HG03354 (cell line): ENCODE results near the gene VAV2.
"Not testable (repeated sequence)": the region's sequence is repeated elsewhere in the genome, so short reads cannot be mapped to it uniquely, and the experiment has no call there.

Experiments used
- ATAC-seq: cut with Tn5 transposase; IDR thresholded peaks from one replicate; pipeline ENCODE4 v1.9.1; 2021; ENCODE audit warnings: mild to moderate bottlenecking; ENCODE audit not compliant: unreplicated experiment, poor library complexity, severe bottlenecking

VAV2 gene

GRCh38 chr9:133904346-133905090, 87.6 kb downstream of the VAV2 start:
- no peak for ATAC-seq

DNA sequence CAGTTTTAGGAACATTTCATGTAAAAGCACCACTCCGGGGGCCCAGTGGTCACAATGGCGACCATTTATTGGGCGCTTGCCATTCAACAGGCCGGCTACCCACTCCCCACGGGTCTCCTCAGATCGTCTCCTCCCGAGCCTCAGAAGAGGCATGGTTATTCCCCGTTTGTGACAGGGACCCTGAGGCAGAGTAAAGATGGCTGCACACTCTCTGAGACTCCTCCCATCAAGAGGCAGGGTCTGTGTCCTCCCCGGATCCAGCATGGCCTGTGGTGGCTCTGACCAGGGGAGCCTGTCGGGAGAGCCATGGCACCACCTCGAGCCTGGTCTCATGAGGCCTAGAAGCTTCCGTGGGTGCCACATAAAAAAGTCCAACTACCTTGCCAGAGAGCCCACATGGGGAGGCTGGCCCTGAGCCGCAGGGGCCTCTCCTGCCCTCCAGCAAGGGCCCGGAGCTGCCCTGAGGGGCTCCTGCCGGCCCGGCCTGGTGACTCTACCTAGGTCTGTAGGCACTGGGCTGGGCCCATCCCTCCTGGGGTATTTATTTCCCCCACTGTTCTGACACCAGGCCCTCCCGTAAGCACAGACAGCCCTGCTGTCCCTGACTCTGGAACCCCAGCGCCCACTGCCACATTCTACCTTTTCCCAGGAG, 90.8 kb downstream of the VAV2 start:
- no peak for ATAC-seq

DNA sequence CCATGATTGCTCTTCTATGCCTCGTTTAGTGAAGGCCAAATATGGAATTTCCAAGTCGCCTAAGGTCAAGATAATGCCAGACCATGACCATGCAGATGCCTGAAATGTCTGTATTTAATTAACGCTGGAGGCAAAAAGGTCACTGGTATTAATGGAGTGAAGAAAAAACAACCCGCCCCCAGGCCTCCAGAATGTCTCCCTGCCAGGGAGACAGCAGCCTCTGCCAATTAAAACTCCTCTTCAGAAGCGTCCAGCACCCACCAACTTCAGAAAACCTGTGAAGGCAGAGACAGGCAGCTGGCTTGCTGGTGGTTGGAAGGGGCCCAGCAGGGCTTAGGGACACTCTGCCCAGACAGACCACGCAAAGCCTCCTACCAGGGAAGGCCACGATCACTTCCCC, 94.4 kb downstream of the VAV2 start:
- ATAC-seq = no peak

GRCh38 chr9:133896007-133896406, 96.1 kb downstream of the VAV2 start:
- ATAC-seq = not testable (repeated sequence)

DNA sequence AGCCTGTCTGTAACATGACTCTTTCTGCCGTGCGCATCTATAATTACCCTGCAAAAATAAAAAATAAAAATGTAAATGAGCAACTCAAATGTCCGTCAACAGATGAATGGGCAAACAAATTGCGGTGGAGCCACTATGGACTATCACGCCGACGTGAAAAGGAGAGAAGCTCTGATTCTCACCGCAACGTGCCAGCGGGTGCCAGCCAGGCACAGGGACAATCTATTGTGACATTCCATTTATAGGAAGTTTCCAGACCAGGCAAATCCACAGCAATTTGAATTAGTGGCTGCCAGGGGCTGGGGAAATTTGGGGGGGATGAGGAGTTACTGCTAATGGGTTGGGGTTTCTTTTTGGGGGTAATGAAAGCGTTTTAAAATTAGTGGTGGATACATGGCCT, 96.8 kb downstream of the VAV2 start:
- ATAC-seq = no peak

GRCh38 chr9:133894377-133895321, 97.5 kb downstream of the VAV2 start:
- ATAC-seq = no peak

DNA sequence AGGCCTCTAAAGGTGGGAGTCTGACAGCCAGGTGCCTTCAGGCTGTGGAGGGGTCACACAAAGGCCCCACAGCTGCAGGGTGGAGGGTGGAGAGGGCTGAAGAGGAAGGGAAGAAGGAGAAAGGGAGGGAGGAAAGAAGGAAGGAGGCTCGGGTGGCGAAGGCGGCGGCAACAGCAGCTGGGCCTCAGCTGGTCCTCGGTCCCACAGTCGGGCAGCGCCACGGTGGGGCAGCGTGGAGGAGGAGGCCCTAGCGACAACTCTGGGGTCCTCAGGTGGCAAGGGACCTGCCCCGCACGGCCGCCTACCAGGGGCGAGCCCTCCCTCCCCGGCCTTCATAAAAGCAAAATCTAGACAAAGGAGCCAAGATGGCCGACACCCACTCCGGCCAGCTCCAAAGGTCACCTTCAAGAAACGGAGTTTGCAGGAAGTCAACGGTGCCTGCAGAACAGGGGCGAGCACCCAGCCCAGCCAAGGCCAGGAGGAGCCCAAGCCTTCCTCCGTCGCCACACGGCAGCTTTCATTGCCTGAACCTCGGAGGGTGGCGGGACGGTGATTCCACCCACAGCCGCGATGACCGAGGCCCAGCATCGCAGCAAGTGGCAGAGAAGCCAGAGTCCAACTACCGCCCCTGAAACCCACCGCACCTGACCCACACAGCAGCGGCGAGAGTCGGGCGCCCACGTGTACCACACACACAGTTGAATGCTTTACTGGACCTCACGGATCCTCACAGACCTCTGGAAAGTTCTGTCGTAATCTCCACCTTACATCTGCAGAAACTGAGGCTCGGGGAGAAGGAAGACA, 98.7 kb downstream of the VAV2 start:
- no peak for ATAC-seq

DNA sequence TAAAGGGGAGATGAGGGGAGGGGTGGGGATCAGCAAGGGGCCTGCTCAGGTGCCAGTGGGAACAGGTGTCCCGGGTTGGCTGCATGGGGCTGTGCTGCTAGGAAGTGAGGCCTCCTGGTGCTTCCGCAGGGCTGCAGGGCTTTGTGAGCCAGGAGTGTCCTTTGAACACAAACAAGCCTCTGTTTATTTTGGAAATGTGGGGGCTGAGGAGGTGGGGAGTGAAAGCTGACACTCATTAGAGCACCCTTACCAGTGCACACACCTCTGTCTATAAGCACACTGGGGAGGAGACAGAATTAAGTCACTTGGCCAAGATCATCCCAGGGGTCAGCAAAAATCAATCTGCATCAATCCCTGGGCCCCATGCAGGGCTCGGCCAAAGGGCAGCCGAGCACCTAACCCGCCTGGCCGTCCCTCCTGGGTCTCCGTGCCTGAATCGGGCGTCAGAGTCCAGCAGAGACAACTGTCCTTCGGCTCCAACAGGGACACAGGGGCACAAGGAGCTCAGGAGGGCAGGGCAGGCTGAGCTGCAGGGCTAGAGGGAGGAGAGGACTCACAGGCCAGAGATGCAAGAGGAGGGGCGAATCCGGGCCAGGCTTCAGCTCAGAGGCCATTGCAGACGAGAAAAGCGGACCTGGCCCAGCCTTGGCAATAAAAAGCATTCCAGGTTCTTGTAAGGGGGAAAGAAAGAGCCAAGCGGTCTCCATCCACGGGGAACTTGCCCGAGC, 99.8 kb downstream of the VAV2 start:
- no peak for ATAC-seq

- no peak for ATAC-seq
Measured at GRCh38 chr9:133891741-133892140, 100.4 kb downstream of the VAV2 start.

GRCh38 chr9:133890583-133890982, 101.5 kb downstream of the VAV2 start:
- ATAC-seq = no peak

- no peak for ATAC-seq
Measured at GRCh38 chr9:133889584-133890301, 102.4 kb downstream of the VAV2 start.

DNA sequence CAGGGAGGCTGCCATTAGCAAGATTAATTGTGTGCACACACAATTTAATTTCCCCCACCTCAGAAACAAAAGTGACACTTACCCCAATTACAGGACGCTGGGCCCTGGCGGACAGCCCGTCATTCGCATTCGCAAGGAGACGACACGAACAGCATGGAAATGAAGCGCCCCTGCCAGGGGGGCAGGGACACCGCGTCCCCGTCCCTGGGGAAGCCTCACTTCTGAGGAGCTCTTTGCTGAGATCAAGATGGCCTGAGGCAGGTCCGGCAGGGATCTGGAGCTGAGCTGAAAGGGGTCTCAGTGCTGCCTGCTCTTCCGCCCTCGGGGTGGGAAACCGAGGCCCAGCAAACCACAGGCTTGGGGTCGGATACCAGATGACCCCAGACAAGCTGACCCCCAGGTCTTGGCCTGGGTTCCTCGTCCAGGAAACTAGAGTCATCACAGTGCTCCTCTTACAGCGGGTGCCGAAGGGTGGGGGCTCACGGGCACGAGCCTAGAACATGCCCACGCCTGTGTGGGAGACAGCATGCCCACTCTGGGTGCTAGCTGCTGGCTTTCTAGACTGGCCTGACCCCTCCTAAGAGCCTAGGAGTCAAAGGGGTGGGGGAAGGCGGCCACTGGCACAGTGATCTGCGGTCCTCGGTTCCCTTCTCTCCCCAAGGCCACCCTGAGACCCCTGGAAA, 103.2 kb downstream of the VAV2 start:
- ATAC-seq = no peak

DNA sequence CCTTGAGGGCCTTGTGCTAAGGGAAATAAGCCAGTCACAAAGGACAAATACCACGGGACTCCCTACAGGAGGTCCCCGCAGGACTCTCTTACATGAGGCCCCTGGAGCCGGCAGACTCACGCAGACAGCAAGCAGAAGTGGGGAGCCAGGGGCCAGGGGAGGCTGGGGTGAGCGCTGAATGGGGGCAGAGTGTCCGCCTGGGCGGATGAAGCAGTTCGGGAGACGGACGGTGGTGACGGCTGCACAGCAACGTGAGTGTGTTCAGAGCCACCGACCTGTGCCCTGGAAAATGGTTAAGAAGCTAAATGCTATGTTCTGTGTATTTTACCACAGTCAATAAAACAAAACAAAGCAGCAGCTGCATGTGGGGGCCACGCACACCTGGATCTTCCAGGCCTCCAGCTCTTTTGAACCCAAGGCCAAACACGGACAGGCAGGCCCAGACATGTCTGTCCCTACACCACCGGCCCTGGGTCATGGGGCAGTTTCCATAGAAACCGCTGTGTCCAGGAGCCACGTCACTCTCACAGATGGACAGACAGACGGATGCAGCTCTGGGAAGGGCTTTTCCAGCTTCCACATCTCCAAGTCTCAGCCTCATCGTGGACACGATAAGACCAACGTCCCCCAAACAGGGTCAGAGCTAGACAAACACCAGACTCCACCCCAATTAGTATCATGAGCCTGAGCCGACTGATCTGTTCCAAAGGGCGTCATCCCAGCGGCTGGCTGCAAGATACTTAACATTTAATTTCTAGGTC, 103.9 kb downstream of the VAV2 start:
- no peak for ATAC-seq

DNA sequence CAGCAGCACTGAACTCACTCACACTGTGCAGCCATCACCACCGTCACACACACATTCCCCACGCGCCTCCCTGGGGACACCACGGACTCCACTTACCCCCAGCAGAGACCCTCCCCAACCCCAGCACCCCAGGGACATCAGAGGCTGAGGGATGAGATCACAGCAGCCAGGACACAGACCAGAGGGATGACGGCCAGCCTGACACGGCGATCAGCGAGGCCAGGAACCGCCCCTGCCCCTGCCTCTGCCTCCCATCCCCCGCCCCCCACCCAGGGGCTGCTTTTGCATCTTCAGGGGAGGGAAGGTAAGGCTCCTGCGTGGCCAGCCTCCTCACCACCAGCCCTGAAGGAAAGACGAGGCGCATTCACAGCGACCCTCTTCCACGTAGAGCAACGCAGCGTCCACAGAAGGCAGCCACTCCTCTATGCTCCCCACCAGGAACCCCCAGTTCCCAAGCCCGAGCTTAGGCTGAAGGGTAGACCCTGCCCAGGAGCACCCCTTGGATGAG, 104.5 kb downstream of the VAV2 start:
- ATAC-seq = no peak

- ATAC-seq = no peak
Measured at GRCh38 chr9:133886563-133887501, 105.3 kb downstream of the VAV2 start.
